Fibroblast of pulmonary artery (primary cell): Measurements from ENCODE around the gene RAB31.
A peak's percentile ranks its signal among the peaks of the same experiment; 100 is the strongest.

Experiments
- DNase-seq: peaks from one replicate; pipeline ENCODE4 v3.0.0-alpha.2; 2010; ENCODE audit warnings: low read depth
- H3K4me3 ChIP-seq: replicated peaks from 2 replicates; pipeline ENCODE4 v1.5.1; 2011; ENCODE audit warnings: low read depth, mild to moderate bottlenecking, control low read depth, low read length, moderate library complexity
- TF ChIP-seq, protein P1 (sequence below): IDR thresholded peaks from 2 replicates; pipeline ENCODE4 v1.5.1; 2011; ENCODE audit warnings: mild to moderate bottlenecking, control low read depth, low read length, inconsistent platforms; ENCODE audit errors: missing control alignments

RAB31 gene

DNA sequence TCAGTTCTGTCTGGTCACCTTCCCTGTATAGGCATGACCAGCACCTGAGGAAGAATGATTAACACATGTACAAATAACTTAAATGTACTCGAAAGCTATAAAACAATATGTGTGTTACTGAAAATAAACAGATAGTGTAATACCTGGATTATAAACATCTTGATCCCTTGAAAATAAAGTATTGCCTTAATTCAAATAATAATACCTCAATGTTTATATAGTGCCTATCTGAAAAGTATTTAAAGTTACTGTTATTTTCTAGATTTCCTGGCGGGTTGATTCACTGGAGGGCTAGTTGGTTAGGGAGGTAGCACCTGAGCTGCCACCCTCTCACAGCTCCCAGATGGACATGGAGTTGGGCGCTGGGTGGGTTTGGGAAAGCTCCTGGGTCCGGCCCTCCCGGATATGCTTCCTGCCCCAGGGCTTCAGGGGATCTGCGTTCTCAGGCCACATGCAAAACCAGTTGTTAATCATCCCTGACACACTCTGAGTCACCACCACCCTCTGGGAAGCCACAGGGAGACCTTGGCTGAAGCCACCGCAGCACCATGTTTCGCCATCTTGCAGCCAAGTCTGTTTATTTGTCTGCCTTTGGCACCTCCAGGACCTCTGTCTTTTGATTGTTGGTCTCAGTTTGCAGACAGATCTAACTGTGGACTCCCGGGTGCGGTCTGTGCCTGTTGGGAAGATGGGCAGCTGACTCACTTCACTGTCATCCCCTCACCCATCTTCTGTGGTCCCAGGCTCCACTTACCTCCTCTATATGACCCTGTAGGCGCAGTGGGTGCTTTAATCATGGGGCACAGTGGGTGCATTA, 35.3 kb downstream of the RAB31 start:
- TF ChIP-seq, protein P1, sequence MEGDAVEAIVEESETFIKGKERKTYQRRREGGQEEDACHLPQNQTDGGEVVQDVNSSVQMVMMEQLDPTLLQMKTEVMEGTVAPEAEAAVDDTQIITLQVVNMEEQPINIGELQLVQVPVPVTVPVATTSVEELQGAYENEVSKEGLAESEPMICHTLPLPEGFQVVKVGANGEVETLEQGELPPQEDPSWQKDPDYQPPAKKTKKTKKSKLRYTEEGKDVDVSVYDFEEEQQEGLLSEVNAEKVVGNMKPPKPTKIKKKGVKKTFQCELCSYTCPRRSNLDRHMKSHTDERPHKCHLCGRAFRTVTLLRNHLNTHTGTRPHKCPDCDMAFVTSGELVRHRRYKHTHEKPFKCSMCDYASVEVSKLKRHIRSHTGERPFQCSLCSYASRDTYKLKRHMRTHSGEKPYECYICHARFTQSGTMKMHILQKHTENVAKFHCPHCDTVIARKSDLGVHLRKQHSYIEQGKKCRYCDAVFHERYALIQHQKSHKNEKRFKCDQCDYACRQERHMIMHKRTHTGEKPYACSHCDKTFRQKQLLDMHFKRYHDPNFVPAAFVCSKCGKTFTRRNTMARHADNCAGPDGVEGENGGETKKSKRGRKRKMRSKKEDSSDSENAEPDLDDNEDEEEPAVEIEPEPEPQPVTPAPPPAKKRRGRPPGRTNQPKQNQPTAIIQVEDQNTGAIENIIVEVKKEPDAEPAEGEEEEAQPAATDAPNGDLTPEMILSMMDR: no peak
- peak; percentile 91 for DNase-seq
- no peak overlapping the region for H3K4me3 ChIP-seq

DNA sequence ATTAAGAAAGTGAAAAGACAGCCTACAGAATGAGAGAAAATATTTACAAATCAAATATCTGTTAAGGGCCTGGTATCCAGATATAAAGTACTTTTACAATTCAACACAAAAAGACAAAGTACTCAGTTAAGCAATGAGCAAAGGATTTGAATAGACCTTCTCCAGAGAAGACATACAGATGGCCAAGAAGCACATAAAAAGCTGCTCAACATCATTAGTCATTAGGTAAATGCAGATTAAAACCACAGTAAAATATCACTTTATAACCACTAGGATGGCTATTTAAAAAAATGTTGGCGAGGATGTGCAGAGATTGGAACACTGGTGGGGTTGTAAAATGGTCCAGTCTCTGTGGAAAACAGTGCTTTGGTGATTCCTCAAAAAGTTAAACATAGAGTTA, 38.9 kb downstream of the RAB31 start:
- TF ChIP-seq, protein P1: no peak
- DNase-seq: no peak
- no peak overlapping the region for H3K4me3 ChIP-seq

GRCh38 chr18:9749611-9750010, 41.5 kb downstream of the RAB31 start:
- H3K4me3 ChIP-seq: no peak overlapping the region
- DNase-seq: no peak
- TF ChIP-seq, protein P1: no peak

DNA sequence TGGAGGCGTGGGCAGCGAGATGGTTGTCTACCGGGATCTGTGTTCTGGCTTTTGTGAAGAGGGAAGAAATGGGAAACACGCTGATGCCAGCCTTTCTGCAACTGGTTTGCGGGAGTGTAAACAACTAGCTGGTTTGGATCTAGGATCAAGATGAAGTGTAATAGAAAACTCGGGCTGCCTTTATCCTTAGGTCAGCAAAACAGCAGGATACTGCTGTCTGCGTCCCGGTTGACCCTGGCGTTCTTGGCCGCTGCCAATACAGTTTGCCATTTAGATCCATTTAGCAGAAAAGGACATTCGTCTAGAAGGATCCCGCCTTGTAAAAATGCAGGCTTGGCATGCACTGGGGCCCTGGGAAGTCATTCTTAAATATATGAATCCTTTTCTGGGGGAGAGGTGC, 42.0 kb downstream of the RAB31 start:
- H3K4me3 ChIP-seq: no peak overlapping the region
- DNase-seq: no peak
- TF ChIP-seq, protein P1: no peak

DNA sequence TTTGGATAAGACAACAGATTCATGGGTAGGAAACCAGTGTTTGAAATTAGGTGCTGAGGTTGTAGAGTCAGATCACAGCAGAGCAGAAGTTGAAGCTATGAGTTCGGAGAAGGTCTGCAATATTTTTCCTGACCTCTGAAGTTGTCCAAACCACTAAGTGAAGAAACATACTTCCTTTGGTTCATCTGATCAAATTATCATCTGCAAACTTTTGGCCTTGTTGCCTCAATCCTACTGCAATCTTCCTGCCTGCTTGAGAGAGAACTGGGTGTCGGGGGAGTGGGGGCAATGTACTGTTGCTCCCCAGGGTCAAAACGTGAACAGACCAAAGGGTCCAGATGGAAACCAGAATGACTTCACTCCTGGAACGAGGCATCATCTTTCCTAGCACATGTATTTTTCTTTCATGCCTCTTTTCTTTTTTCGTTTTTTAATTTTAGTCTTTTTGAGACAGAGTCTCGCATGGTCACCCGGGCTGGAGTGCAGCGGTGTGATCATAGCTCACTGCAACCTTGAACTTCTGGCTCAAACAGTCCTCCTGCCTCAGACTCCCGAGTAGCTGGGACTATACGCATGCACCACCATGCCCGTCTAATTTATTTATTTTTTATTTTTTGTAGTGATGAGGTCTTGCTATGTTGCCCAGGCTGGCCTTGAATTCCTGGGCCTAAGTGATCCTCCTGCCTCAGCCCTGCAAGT, 42.7 kb downstream of the RAB31 start:
- TF ChIP-seq, protein P1: no peak
- H3K4me3 ChIP-seq: no peak overlapping the region
- no peak for DNase-seq

DNA sequence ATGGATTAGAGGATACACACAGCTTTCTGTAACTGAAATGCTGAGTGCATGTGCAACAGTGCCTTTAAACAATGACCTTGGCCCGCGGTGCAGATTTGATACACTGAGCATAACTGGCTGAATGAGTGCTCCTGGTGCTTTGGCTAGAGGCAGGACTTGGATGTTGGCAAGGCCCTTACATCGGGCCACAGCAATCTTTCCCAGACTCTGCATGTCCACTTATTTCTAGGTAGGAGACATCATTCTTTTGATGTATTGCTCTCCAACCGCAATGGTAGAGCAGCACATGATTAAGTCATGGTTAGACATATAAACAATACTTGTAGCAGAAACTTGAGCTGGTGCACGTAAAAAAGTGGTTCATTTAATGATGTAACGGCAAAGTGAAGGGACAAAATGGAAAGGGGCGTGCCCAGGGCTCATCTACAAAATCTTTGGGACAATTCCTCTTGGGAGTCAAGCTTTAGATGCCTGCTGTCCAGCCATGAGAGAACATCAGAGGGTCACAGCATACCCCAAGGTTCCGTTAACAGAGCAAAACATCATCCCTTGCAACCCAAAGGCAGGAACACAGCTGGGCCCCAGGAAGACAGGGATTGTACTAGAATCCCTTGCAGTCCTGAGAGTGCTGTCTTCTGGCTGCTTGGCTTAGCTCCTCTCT, 43.4 kb downstream of the RAB31 start:
- H3K4me3 ChIP-seq: no peak overlapping the region
- TF ChIP-seq, protein P1: no peak
- DNase-seq: no peak
